BE2C (cell line): Measurements from ENCODE around the gene ZNF473.
"Not testable (repeated sequence)": the region's sequence is repeated elsewhere in the genome, so short reads cannot be mapped to it uniquely, and the experiment has no call there.

Experiments
- DNase-seq: peaks from one replicate; pipeline ENCODE4 v3.0.0-alpha.2; 2020
- H3K27me3 ChIP-seq: fragments of 250-450 bp; sonication (Bioruptor Pico); 2 replicates; pipeline ENCODE4 v1.5.1; 2020; ENCODE audit warnings: mild to moderate bottlenecking
- H3K36me3 ChIP-seq: fragments of 250-450 bp; sonication (Bioruptor Pico); 2 replicates; pipeline ENCODE4 v1.5.1; 2020; ENCODE audit warnings: mild to moderate bottlenecking
- H3K4me1 ChIP-seq: fragments of 250-450 bp; sonication (Bioruptor Pico); 2 replicates; pipeline ENCODE4 v1.5.1; 2020
- H3K4me3 ChIP-seq: 2 replicates; pipeline ENCODE4 v1.5.1; 2011; ENCODE audit warnings: low read depth, low read length
- H3K9me3 ChIP-seq: fragments of 250-450 bp; sonication (Bioruptor Pico); 2 replicates; pipeline ENCODE4 v1.5.1; 2020
- TF ChIP-seq, protein P1 (sequence below): IDR thresholded peaks from 2 replicates; pipeline ENCODE4 v1.5.1; 2012; ENCODE audit warnings: mild to moderate bottlenecking, low read depth, low read length

Gene ZNF473

DNA sequence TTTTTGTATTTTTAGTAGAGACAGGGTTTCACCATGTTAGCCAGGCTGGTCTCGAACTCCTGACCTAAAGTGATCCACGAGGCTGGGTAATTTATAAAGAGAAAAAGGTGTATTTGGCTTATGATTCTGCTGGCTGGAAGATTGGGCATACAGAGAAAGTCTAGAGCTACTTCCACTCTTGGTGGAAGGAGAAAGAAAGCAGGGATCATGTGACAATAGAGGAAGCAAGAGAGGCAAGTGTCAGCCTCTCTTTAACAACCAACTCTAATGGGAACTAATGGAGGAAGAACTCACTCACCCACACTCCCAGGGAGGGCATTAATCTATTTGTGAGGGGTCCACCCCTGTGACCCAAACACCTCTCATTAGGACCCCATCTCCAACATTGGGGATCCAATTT lies 58.6 kb downstream of the ZNF473 start:
- DNase-seq, H3K4me1 ChIP-seq, H3K9me3 ChIP-seq, H3K27me3 ChIP-seq, H3K36me3 ChIP-seq, H3K4me3 ChIP-seq: not testable (repeated sequence)

DNA sequence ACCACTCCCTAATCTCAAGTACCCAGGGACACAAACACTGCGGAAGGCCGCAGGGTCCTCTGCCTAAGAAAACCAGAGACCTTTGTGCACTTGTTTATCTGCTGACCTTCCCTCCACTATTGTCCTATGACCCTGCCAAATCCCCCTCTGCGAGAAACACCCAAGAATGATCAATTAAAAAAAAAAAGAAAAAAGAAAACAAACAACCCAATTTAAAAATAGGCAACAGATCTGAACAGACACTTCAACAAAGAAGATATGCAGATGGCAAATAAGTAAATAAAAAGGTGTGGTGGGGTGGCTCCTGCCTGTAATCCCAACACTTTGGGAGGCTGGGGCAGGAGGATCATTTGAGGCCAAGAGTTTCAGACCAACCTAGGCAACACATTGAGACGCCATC lies 61.3 kb downstream of the ZNF473 start:
- not testable (repeated sequence) for H3K36me3 ChIP-seq, H3K4me3 ChIP-seq, H3K4me1 ChIP-seq

DNA sequence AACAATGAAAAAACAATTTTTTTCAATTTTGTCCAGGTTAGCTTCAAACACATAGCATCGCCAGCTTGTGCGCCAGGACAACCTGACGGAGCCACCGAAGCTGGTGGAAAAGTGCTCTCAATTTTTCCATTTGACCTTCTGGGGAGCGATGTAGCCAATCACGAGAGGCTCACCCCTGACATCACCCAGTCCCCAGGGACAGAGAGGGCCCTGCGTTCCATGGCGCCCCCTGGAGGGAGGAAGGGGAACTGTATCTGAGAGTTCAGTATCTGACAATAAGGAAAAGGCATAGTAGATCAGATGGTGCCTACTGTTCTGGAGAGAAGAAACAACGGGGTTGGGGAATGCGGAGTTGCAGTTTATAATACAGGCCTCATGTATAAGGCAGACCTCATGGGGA lies 64.9 kb downstream of the ZNF473 start:
- H3K9me3 ChIP-seq, H3K4me1 ChIP-seq, H3K36me3 ChIP-seq, H3K4me3 ChIP-seq, H3K27me3 ChIP-seq: not testable (repeated sequence)
- TF ChIP-seq, protein P1, sequence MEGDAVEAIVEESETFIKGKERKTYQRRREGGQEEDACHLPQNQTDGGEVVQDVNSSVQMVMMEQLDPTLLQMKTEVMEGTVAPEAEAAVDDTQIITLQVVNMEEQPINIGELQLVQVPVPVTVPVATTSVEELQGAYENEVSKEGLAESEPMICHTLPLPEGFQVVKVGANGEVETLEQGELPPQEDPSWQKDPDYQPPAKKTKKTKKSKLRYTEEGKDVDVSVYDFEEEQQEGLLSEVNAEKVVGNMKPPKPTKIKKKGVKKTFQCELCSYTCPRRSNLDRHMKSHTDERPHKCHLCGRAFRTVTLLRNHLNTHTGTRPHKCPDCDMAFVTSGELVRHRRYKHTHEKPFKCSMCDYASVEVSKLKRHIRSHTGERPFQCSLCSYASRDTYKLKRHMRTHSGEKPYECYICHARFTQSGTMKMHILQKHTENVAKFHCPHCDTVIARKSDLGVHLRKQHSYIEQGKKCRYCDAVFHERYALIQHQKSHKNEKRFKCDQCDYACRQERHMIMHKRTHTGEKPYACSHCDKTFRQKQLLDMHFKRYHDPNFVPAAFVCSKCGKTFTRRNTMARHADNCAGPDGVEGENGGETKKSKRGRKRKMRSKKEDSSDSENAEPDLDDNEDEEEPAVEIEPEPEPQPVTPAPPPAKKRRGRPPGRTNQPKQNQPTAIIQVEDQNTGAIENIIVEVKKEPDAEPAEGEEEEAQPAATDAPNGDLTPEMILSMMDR, result peak; percentile 57
- DNase-seq, result peak; percentile 45

More for the DNA sequence above, 61.3 kb downstream of the ZNF473 start:
- not testable (repeated sequence) for H3K9me3 ChIP-seq, DNase-seq, H3K27me3 ChIP-seq

DNA sequence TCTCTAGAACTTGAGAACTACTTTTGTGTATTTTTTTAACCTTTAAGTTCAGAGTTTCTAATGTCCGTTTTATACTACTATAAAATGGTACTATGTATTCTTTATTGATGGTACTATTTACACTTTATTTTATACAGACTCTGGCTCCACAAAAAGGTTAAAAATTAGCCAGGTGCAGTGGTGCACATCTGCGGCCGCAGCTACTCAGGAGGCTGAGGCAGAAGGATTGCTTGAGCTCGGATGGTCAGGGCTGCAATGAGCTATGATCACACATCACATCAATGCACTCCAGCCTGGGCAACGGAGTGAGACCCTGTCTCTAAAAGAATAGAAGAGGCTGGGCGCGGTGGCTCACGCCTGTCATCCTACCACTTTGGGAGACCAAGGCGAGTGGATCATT lies 66.0 kb downstream of the ZNF473 start:
- not testable (repeated sequence) for H3K4me3 ChIP-seq

DNA sequence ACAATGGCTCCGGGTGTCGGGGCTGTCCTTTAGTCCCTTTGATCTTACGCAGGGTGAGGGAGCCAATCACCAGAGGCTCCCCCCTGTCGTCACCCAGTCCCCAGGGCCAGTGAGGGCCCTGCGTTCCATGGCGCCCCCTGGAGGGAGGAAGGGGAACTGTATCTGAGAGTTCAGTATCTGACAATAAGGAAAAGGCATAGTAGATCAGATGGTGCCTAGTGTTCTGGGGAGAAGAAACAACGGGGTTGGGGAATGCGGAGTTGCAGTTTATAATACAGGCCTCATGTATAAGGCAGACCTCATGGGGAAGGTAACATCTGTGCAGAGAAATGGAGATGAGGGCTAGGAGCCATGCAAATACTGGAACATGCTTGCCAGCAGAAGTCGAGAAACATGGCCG lies 66.8 kb downstream of the ZNF473 start:
- H3K27me3 ChIP-seq, H3K4me3 ChIP-seq, H3K4me1 ChIP-seq, H3K9me3 ChIP-seq, DNase-seq, H3K36me3 ChIP-seq: not testable (repeated sequence)

More for the DNA sequence above, 66.0 kb downstream of the ZNF473 start:
- not testable (repeated sequence) for H3K36me3 ChIP-seq, DNase-seq, H3K4me1 ChIP-seq, H3K9me3 ChIP-seq, H3K27me3 ChIP-seq

DNA sequence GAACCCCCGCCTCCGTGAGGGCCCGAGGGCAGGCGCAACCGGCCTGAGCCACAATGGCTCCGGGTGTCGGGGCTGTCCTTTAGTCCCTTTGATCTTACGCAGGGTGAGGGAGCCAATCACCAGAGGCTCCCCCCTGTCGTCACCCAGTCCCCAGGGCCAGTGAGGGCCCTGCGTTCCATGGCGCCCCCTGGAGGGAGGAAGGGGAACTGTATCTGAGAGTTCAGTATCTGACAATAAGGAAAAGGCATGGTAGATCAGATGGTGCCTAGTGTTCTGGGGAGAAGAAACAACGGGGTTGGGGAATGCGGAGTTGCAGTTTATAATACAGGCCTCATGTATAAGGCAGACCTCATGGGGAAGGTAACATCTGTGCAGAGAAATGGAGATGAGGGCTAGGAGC lies 72.1 kb downstream of the ZNF473 start:
- not testable (repeated sequence) for DNase-seq, H3K9me3 ChIP-seq, H3K36me3 ChIP-seq, H3K4me1 ChIP-seq, H3K4me3 ChIP-seq, H3K27me3 ChIP-seq

DNA sequence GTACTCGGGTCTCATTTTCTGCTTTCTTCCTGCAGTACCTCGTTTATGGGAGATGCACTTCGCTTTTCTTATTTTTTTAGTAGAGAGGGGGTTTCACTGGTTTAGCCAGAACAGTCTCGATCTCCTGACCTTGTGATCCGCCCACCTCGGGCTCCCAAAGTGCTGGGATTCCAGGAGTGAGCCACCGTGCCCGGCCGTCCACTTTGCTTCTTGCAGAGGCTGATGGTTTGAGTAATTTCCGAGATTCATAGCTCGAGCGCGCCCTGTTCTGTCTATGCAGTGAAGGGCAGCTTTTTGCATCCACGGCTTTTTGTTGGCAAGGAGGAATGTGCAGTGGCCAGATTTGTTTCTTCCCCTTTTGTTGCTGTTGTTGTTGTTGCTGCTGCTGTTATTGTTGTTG lies 73.1 kb downstream of the ZNF473 start:
- H3K27me3 ChIP-seq, H3K9me3 ChIP-seq, H3K36me3 ChIP-seq, H3K4me1 ChIP-seq, H3K4me3 ChIP-seq: not testable (repeated sequence)
- peak; percentile 50 for DNase-seq

DNA sequence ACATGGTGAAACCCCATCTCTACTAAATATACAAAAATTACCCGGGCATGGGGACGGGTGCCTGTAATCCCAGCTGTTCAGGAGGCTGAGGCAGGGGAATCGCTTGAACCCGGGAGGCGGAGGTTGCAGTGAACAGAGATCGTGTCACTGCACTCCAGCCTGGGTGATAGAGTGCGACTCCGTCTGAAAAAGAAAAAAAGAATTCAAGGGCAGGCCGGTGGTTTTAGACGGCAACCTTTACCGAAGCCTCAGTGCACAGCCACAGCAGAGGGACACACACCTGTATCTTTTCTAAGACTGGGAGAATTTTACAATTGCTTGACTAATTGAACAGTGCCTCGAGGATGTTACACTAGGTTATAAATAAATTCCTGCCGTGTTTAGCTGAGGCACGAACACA lies 73.9 kb downstream of the ZNF473 start:
- H3K4me3 ChIP-seq, H3K27me3 ChIP-seq, H3K36me3 ChIP-seq, H3K9me3 ChIP-seq, DNase-seq, H3K4me1 ChIP-seq: not testable (repeated sequence)

DNA sequence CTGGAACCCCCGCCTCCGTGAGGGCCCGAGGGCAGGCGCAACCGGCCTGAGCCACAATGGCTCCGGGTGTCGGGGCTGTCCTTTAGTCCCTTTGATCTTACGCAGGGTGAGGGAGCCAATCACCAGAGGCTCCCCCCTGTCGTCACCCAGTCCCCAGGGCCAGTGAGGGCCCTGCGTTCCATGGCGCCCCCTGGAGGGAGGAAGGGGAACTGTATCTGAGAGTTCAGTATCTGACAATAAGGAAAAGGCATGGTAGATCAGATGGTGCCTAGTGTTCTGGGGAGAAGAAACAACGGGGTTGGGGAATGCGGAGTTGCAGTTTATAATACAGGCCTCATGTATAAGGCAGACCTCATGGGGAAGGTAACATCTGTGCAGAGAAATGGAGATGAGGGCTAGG lies 75.1 kb downstream of the ZNF473 start:
- H3K9me3 ChIP-seq, H3K4me1 ChIP-seq, DNase-seq, H3K27me3 ChIP-seq, H3K4me3 ChIP-seq, H3K36me3 ChIP-seq: not testable (repeated sequence)
